Melanocyte of skin (primary cell): ENCODE data around the gene KIF1C. TPM values are rescaled to one million over a fixed set of nuclear protein-coding genes. Genes with fewer than 3 reads are reported as not detected.

Source experiments
- small RNA-seq, 2 donors: library from RNA; depleted of rRNA; stranded (forward); fragments of <200 nt; gene quantifications; one replicate each; pipeline ENCODE3, GENCODE V24; 2012
- total RNA-seq, 2 donors: library from RNA; depleted of rRNA; stranded (reverse); fragments of >200 nt; gene quantifications; 2 replicates each; pipeline ENCODE4 v1.2.3, GENCODE V29; 2012

The KIF1C gene
- 10 to 100 TPM; 25.1 to 29.6 TPM for total RNA-seq

DNA sequence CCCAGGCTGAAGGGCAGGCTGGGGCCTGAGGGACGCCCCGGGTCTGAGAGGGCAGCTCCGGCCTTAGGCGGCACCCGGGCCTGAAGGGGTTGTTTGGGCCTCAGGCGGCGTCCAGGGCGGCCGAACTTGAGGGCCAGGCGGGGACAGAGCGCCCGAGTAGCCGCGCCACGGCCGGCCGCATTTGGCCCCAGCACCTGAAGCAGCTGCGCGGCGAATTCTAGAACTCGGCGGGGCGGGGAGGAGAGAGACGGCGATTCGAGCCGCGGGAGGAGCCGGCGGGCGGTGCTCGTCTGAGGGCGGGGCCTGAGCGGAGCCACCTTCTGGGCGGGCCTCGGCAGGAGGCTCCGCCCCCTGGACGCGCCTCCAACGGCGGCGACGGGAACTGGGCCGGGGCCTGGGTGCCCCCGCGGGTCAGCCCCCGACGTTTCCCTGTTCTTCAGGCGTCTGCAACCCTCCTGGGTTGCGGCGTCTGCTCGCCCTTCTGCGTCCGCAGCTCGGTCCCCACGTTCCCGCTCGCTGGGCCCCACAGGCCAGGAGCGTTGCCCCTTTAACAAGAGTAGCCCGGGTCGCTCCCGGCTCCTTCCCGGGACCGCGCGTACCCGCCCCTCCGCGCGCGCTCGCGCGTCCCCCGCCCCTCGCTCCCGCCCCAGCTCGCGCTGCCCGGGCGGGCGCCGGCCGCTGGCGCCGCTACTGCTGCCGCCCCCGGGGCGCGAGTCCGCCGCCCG, at the start of gene KIF1C, which contains the start of gene INCA1:
TSS of gene KIF1C (plus strand) at position 649 of the 725 bp plus-strand sequence. CDS start 2,297 bp downstream, outside the sequence.
TSS of gene INCA1 (minus strand) at position 221 of the 725 bp plus-strand sequence. CDS start 3,085 bp downstream, outside the sequence.

DNA sequence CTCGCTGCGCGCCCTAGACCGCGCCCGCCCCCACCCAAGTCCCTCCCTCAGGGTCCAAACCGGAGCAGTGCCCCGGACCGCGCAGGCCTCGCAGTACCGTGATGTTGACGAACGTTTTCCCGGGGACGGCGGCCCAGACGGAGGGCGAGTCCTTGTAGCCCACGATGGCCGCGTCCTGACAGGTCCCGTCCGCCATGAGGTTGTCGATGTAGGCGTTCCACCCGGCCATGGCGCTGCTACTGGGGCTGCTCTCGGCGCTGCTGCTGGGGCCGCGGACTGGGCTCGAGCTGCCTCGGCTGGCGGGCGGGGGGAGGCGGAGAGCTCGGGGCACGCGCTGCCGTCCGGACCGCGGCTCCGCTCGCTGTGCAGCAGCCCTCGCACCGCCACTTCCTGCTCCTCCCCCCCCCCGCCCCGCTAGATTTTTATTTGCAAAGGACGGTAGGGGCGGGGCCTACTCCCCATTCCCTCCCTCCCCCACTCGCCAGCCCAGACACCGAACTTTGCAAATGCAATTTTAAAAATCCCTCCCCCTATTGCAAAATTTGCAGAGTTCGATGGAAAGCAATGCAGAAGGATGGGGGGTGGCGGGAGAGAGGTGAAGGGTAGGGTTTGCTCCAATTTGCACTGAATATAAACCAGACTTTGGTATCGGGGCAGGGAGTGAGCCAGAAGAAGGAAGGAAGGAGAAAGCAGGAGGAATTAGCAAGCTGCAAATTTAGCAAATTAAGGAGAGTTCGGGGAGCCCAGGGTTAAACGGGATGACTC, 49.4 kb upstream of the KIF1C start, which contains the start of gene PFN1:
TSS of gene PFN1 (minus strand) at position 365 of the 765 bp plus-strand sequence. CDS start at position 229, 136 bp downstream.

DNA sequence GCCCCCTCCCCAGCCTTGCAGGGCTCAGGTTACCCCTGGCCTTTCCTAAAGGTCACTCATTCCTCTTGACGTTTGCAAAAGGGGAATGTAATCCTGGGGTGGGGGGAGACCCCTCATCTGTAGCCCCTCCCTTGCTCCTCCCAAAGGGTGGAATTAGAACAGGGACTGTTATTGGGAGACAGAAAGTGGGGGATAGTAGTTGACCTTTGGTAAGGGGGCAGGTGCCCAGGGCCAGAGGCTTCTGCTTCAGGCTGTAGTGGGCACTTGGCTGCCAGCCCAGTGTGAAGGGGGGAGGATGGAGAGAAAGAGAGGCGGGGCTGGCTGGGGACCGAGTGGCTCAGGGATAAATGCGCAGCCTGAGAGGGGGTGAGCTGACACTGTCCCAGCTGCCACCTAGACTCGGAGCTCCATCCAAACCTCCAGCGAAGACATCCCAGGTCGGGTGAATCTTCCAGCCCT, 47.0 kb upstream of the KIF1C start, which contains the start of gene ENO3:
TSS of gene ENO3 (plus strand) at position 374 of the 459 bp plus-strand sequence. CDS start 711 bp downstream, outside the sequence.

DNA sequence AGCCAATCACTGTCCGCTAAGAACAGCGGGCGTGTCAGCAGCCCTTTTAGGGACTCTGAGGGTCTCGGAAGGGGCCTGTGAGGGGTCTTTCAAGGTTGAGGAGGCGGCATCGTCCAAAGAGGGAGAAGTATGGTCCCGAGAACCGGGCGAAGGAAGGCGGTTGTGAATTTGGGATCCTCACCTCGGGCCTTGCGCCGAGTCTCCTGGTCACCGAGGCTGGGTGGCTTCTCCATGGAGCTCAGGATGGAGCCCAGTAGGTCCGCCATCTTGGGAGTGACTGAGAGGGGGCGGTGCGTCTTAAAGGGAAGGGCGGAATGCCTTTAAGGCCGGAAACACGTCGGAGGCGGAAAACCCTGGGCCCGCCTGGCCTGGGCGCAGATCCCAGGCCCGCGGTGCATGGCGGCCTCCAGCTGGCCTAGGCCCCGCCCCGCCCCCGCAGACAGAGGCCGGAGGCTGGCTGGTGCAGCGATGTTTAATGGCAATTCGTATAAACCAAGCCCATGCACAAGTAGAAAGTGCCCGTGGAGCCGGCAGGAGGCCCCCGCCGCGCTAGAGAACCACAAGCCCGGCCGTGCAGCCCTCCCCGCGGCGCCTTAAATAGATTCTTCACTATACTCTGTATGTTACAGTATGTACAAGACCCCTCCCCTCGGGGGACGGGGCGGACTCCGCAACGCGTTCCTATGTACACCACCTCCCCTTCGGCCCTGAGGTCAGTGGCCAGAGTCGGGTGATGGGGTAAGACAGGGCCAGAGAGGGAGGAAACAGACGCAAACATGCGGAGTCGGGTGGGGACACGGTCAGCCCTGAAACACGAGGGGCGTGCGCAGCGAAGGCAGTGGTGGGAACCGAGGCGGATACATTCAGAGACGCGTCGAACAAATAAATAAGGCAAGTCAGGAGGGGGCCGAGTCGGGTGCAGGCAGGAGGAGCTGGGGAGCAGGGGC, 29.9 kb upstream of the KIF1C start, which contains the start of gene SPAG7:
TSS of gene SPAG7 (minus strand) at position 279 of the 947 bp plus-strand sequence. CDS start at position 266, 13 bp downstream.

DNA sequence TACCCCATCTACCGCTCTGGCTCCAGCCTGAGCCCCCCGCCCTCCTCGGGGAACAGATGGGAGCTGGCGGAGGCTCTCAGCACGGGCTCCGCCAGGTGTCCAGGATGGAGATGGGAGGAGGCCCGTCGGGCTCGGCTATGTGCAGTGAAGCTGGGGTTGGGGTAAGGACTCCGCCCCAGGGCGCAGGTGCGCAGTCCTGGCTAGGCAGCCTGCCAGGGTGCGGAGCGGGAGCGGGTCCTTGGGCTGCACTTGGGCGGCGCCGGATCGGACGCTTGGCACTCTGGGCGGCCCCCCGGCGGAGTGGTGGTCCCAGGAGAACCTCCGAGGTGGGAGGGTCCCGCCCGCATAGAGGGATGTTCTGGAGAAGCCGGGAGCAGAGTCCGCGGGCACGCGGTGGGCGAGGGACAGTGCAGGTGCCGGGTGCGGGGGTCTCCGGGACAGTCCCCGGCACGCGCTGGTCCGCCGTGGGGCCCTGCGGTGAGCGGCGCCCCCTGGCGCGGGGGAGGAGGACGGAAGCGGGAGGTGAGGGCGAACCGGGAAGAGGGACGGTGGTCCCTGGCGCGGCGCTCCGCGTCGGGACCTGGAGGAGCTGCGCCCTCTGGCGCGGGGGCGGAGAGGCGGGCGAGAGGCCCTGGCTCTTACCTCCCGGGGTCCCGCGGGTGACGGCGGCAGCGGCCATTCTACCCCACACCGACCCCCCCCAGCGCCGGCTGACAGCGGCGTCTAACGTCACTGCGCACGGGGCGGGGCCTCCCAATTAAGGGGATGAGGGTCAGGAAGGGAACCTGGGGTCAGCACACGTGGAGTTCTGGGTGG, 10.6 kb upstream of the KIF1C start, which contains the start of gene CAMTA2:
TSS of gene CAMTA2 (minus strand) at position 725 of the 816 bp plus-strand sequence. CDS start 1,453 bp downstream, outside the sequence.

DNA sequence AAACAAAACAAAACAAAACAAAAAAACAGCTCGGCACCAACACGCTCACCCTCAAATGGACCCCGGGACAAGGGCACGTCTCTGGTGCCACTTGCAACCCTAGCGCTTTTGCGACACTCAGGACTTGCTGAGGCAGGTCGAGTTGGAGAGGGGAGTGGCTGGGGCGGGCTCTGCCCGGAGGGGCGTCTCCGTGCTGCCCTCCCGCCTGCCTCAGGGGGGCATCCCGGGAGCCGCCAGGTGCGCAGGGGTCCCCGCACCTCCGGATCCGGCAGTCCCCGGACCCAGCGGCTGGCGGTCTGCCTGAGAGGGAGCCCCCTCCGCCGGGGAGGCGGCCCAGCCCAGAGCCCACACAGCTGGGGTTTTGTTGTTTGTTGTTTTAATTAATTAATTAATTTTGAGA, 37.6 kb downstream of the KIF1C start, which contains the start of gene SLC52A1:
TSS of gene SLC52A1 (minus strand) at position 112 of the 400 bp plus-strand sequence. CDS start 820 bp downstream, outside the sequence.

Small RNA genes within 50 kb of the gene (small RNA-seq; reads per million reads assigned to genes)
- 0 to 0.23 reads per million in 2 donors for gene MIR6864
- 0 to 0.09 reads per million in 2 donors for gene MIR6865

Other genes with a start within 250 kb of the KIF1C start
- not detected for gene TM4SF5, start 226.1 kb upstream of the KIF1C start, total RNA-seq
- not detected for gene VMO1, start 211.6 kb upstream of the KIF1C start, total RNA-seq
- not detected for gene GLTPD2, start 209.0 kb upstream of the KIF1C start, total RNA-seq
- gene PSMB6, start 201.8 kb upstream of the KIF1C start, total RNA-seq, result 100 to 1,000 TPM; 137 to 165 TPM
- gene PLD2, start 190.8 kb upstream of the KIF1C start, total RNA-seq, result 10 to 100 TPM in 1 of 2 donors, 1 to 10 TPM in 1; 8.9 to 10.3 TPM
- 10 to 100 TPM; 37.6 to 40.6 TPM for gene MINK1, start 164.6 kb upstream of the KIF1C start, total RNA-seq
- under 1 TPM in 1 of 2 donors, not detected in 1; 0.69 TPM for gene C17orf107, start 98.4 kb upstream of the KIF1C start, total RNA-seq
- under 1 TPM in 1 of 2 donors, not detected in 1; 0.69 TPM for gene CHRNE, start 94.9 kb upstream of the KIF1C start, total RNA-seq
- gene GP1BA, start 65.7 kb upstream of the KIF1C start, total RNA-seq, result not detected
- gene SLC25A11, start 57.9 kb upstream of the KIF1C start, total RNA-seq, result 100 to 1,000 TPM in 1 of 2 donors, 10 to 100 TPM in 1; 92.9 to 111 TPM
- gene RNF167, start 57.7 kb upstream of the KIF1C start, total RNA-seq, result 10 to 100 TPM; 32.0 to 42.0 TPM
- 100 to 1,000 TPM; 444 to 707 TPM for gene PFN1, start 49.4 kb upstream of the KIF1C start, total RNA-seq
- 1 to 10 TPM; 2.7 to 5.5 TPM for gene ENO3, start 46.8 kb upstream of the KIF1C start, total RNA-seq
- 10 to 100 TPM; 22.4 to 30.0 TPM for gene SPAG7, start 30.1 kb upstream of the KIF1C start, total RNA-seq
- gene CAMTA2, start 10.3 kb upstream of the KIF1C start, total RNA-seq, result 10 to 100 TPM in 1 of 2 donors, 1 to 10 TPM in 1; 9.0 to 20.0 TPM
- under 1 TPM; under 0.01 to 0.69 TPM for gene INCA1, start 428 bp upstream of the KIF1C start, total RNA-seq
- not detected for gene SLC52A1, start 37.5 kb downstream of the KIF1C start, total RNA-seq
- 1 to 10 TPM in 1 of 2 donors, under 1 TPM in 1; 0.67 to 1.7 TPM for gene ZFP3, start 80.5 kb downstream of the KIF1C start, total RNA-seq
- gene ZNF232, start 113.9 kb downstream of the KIF1C start, total RNA-seq, result 1 to 10 TPM; 5.2 to 8.7 TPM
- not detected for gene USP6, start 118.1 kb downstream of the KIF1C start, total RNA-seq
- 10 to 100 TPM; 11.4 to 14.3 TPM for gene ZNF594, start 193.9 kb downstream of the KIF1C start, total RNA-seq
- not detected for gene SCIMP, start 236.9 kb downstream of the KIF1C start, total RNA-seq